GM19467 (cell line): ENCODE measurements around the gene BPIFB1.

Experiments used
- ATAC-seq: cut with Tn5 transposase; IDR thresholded peaks from one replicate; pipeline ENCODE4 v1.9.1; 2021; ENCODE audit warnings: mild to moderate bottlenecking, moderate library complexity; ENCODE audit not compliant: unreplicated experiment

BPIFB1 gene

GRCh38 chr20:33291830-33292355 is 8.9 kb downstream of the BPIFB1 start:
- ATAC-seq, result no peak

- ATAC-seq, result no peak
These were observed 13.2 kb downstream of the BPIFB1 start for GRCh38 chr20:33296206-33296605.

GRCh38 chr20:33298391-33298790 is 15.4 kb downstream of the BPIFB1 start:
- ATAC-seq, result no peak

DNA sequence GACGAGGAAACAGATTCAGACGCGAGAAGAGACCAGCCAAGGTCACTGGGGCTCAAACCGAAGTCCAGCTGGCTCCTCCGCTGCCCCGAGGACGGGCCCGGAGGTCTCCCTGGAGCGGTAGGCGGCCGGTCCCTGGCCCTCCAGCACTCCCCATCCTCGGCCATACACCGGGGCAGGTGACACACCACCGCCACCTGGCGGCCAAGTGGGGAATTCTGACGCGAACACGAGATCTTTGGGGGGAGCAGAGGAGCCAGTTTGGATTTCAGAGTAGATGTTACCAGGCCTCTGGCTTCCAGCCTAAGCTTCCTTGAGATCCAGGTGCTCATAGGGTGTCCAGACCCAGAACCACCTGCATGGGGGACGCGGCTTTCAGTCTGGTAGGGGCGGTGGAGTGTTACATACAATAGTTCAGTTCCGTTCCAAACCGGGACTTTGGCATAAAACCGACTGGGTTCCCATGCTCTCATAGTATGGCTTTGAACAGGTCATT is 16.1 kb downstream of the BPIFB1 start:
- ATAC-seq, result no peak

- no peak for ATAC-seq
These were observed 18.3 kb downstream of the BPIFB1 start for GRCh38 chr20:33301192-33301930.

GRCh38 chr20:33303595-33303994 is 20.6 kb downstream of the BPIFB1 start:
- ATAC-seq, result no peak

DNA sequence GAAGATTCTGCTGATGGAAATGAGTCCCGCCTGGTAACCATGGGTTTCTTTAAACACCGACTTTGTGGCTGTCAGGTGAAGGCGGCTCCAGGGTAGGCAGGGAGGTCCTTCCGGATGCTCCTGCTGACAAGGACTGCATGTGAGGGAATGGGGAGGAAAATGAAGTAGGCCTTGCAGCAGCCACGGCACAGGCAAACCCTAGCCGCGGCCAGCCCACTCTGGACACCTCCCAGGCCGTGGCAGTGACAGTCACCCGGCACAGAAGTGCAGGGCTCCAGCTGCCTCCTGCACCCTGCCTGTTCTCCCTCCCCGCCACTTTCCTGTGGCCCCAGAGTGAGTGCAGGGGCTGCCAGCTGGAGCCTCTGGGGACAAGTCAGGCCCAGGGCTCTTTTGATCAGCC is 21.0 kb downstream of the BPIFB1 start:
- no peak for ATAC-seq

- ATAC-seq, result no peak
These were observed 22.6 kb downstream of the BPIFB1 start for GRCh38 chr20:33305589-33306057.

DNA sequence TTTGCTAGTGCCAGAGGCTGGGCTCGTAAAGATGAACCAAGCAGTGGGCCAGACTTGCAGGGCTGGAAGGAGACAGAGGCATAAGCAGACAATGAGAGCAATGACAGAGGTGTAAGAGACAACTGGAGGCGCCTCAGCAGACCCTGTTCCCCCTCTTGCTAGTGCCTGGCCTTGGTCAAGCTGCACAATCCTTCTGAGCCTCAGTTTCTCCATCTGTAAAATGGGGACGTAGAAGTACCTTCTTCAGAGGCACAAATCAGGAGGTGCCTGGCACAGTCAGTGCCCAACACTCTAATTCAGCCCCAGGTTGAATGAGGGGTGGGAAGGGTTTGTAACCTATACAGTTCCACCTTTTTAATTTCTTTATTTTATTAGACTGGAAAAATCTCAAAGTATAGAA is 23.2 kb downstream of the BPIFB1 start:
- ATAC-seq, result no peak

- no peak for ATAC-seq
These were observed 23.8 kb downstream of the BPIFB1 start for GRCh38 chr20:33306807-33307206.

- no peak for ATAC-seq
These were observed 25.7 kb downstream of the BPIFB1 start for GRCh38 chr20:33308668-33309067.

- no peak for ATAC-seq
These were observed 26.6 kb downstream of the BPIFB1 start for GRCh38 chr20:33309631-33310030.

DNA sequence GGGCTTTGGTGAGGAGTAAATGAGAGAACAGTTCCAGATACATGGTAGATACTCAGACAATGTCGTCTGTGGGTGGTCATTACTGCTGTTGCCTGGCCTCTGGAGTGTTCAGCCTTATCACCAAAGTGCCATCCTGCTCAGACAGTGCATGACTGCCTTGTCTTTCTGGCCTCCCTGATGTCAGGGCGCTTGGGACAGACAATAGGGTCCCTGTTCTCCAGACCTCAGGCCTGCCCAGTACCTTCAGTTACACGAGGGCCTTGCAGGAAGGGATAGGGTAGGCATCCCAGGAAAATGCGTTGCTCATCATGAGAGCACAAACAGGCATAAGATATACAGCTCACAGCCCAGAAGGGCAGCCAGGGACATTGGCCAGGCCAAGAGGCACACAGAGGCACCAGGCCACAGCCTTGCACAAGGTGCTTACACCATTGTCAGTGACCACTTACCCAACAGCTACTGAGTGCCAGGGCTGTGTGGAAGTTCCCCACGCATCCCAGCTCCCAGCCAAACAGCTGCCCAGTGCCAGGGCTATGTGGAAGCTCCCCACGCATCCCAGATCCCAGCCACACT is 27.4 kb downstream of the BPIFB1 start:
- no peak for ATAC-seq

DNA sequence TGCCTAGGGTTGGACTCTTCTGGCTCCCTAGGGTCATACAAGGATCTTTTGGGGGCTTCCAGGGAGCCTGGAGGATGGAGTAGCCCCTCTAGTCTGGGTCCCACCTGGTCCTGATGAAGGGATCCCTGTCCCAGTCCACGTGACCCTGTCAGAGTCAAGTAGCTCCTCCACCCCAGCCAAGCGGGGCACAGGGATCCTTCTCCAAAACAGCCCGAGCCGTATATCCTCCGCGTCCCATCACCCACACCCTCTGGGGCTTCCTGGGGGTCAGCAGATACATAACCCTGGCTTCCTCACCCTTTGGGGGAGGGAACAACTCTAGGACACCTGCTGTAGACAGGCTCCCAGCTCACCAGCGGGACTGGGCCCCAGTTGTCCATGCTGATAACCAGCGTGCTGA is 28.0 kb downstream of the BPIFB1 start:
- no peak for ATAC-seq

GRCh38 chr20:33311996-33312395 is 29.0 kb downstream of the BPIFB1 start:
- no peak for ATAC-seq

DNA sequence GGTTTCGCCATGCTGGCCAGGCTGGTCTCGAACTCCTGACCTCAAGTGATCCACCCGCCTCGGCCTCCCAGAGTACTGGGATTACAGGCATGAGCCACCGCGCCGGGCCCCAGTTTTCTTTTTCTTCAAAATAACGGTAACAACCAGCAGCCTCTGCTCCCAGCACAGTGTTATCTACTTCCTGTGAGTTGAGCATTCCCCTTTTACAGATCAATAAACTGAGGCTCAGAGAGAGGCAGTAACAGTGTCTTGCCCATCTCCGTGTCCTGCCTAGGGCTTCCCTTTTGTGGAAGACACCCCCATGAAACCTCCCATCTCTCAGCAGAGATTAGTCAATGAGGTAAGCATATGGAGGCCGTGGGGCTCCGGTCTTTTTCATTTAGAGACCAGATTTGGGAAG is 29.6 kb downstream of the BPIFB1 start:
- ATAC-seq, result no peak

DNA sequence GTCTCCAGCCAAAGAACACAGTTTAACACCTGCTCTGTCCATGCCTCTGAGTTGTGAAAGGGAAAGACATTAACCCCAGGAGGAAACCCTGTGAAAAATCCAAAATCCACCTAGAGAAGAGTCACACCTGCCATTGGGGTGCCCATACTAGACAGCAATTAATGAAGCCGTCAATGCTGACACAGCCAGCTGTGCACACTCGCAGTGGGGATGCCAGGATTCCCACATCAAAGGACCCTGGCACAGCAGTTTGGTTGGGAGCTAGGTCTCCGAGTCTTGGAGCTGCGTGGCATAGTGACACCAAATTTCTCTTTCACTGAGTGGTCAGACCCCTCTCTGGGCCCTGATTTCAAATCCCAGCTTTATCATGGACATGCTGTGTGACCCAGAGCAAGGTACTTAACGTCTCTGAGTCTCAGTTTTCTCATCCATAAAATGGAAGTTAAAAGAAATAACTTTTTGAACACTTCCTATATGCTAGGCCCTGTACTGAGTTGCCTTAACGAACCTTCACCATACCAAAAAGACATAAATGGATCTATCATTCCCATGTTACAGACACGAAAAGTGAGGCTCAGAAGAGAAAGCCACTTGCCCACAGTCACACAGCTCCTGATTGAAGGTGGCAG is 30.8 kb downstream of the BPIFB1 start:
- ATAC-seq, result no peak

DNA sequence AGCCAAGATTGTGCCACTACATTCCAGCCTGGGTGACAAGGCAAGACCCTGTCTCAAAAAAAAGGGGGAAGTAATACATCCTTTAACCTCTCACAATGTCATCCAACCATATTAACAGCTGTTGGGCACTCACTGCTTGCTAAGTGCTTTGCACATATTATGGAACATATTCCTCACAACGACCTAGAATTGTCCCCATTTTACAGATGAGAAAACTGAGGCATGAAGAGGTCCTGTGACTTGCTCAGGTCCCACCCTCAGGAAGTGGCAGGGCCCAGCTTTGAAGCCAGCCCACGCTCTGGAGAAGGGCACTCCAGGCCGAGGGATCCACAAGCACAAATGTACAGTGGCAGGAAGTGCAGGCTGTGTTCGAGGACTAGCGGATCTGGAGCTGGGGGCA is 33.3 kb downstream of the BPIFB1 start:
- ATAC-seq, result no peak

DNA sequence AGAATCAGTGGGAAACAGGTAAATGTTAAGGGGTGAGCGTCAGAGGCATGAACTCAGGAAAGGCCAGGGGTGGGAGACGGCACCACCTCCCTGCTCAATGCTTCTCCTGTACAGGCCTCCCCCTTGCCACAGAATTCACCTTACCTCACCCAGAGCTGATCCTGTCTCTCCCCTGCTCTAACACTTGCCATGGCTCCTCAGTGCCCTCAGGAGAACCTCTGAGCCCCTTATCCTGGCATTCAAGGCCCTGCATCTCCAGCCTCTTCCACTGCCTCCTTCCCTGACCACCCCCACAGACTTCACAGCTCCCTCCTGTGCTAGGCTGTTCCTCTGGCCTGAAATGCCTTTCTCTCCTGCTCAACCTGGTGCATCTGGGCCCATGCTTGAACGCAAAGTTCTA is 33.9 kb downstream of the BPIFB1 start:
- no peak for ATAC-seq

DNA sequence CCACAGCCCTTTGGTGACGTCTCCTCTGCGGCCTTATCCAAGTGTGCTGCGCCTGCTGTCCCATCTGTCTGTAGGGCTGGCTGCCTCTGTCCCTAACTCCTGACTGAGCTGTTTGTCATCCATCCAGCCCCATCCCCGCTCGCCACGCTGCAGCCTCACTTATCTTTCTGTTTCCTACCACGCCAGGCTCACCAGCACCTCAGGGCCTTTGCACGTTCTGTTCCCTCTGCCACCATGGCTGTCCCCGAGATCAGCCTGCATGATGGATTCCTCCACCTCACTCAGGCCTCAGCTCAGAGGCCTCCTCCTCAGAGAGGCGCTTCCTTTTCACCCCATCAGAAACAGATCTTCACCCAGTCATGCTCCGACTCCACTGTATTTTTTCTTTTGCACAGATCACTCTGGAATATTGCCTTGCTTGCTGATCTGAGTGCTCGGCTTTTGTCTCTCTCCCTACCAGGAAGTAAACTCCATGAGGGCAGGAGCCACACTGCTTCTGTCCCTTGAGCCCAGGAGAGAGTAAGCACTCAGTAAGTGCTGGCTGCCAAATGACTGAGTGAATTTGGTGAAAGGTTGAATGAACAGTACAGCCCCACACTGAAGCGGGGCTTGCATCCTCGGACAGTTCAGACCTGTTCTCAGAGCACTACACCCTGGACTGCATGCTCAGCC is 34.5 kb downstream of the BPIFB1 start:
- ATAC-seq, result no peak

DNA sequence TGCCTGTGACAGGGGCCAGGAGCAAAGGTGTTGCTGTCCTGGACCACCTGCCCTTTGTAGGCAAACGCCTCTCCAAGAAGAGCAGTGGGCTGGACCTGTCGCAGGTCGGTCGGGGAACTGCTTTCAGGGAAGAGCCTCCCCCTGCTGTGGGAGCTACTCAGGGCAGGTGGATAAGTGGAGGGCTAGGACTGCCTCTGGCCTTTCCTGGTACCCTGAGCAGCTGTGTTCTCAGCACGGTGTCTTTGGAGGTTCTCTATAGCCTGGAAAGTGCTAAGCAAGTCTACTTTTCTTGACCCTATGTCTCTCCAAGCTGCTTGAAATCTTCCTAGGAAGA is 35.0 kb downstream of the BPIFB1 start:
- no peak for ATAC-seq
